Naive thymus-derived CD4-positive, alpha-beta T cell (primary cell): ENCODE data around the gene EYA2. TPM values are rescaled to one million over a fixed set of nuclear protein-coding genes. Genes with fewer than 3 reads are reported as not detected.

Experiments
- ATAC-seq: fragments of 150-1000 bp; cut with Tn5 transposase; 2 replicates; pipeline ENCODE4 v1.10.0; 2021; ENCODE audit warnings: mild to moderate bottlenecking, moderate library complexity
- CTCF ChIA-PET: fragments of 350-600 bp; sonication (Branson Sonifier 250); formaldehyde crosslinking; loops from one replicate; lab custom pipeline; 2021; ENCODE audit warnings: antibody characterized with exemption; lab: Charles Lee
- POLR2A ChIA-PET: fragments of 350-600 bp; sonication (Branson Sonifier 250); formaldehyde crosslinking; loops from one replicate; lab custom pipeline; 2021; ENCODE audit warnings: antibody characterized with exemption, inconsistent platforms; lab: Charles Lee
- DNase-seq, 9 donors: peaks; one replicate each; pipeline versions ENCODE4 v3.0.0 to v3.0.0-alpha.2; 2020 to 2022; ENCODE audit warnings: mixed read lengths in 1 of 9
- H3K27ac ChIP-seq: one replicate; pipeline ENCODE4 v1.7.0; 2013; ENCODE audit warnings: mild to moderate bottlenecking, low read depth, low read length, moderate library complexity
- H3K27me3 ChIP-seq, 2 donors: one replicate each; pipeline ENCODE4 v1.7.0; 2013; ENCODE audit warnings: low read length in 2 of 2, mild to moderate bottlenecking in 2 of 2, moderate library complexity in 2 of 2; ENCODE audit not compliant: control insufficient read depth in 2 of 2, insufficient read depth in 2 of 2
- H3K36me3 ChIP-seq, 3 experiments: 1 replicate in 2 of 3; 2 replicates in 1 of 3; pipeline ENCODE4 v1.7.0; 2013; ENCODE audit warnings: low read length in 3 of 3, mild to moderate bottlenecking in 3 of 3, moderate library complexity in 1 of 3; ENCODE audit not compliant: insufficient read depth in 3 of 3, control insufficient read depth in 2 of 3
- H3K4me1 ChIP-seq, 2 donors: one replicate each; pipeline ENCODE4 v1.7.0; 2013; ENCODE audit warnings: low read length in 2 of 2, mild to moderate bottlenecking in 2 of 2, moderate library complexity in 1 of 2; ENCODE audit not compliant: control insufficient read depth in 2 of 2, insufficient read depth in 2 of 2
- H3K4me3 ChIP-seq: 2 replicates; pipeline ENCODE4 v1.7.0; 2013; ENCODE audit warnings: mild to moderate bottlenecking, low read length
- H3K9me3 ChIP-seq, 3 experiments: 1 replicate in 2 of 3; 2 replicates in 1 of 3; pipeline ENCODE4 v1.7.0; 2013; ENCODE audit warnings: low read length in 3 of 3; ENCODE audit not compliant: control insufficient read depth in 2 of 3
- H3K27ac Mint-ChIP-seq, 9 donors: one replicate each; pipeline ENCODE4 v1.8.0; 2020 to 2022; ENCODE audit warnings: mixed read lengths in 9 of 9, mild to moderate bottlenecking in 8 of 9, moderate library complexity in 5 of 9, inconsistent platforms in 2 of 9
- H3K27me3 Mint-ChIP-seq, 5 donors: one replicate each; pipeline ENCODE4 v1.8.0; 2021 to 2022; ENCODE audit warnings: mixed read lengths in 5 of 5, mild to moderate bottlenecking in 1 of 5
- H3K36me3 Mint-ChIP-seq, 5 donors: one replicate each; pipeline ENCODE4 v1.8.0; 2020 to 2022; ENCODE audit warnings: mixed read lengths in 5 of 5, mild to moderate bottlenecking in 3 of 5, inconsistent platforms in 1 of 5
- H3K4me1 Mint-ChIP-seq, 7 donors: one replicate each; pipeline ENCODE4 v1.8.0; 2020 to 2022; ENCODE audit warnings: mixed read lengths in 7 of 7, mild to moderate bottlenecking in 3 of 7, inconsistent platforms in 1 of 7
- H3K4me3 Mint-ChIP-seq, 10 donors: one replicate each; pipeline ENCODE4 v1.8.0; 2020 to 2022; ENCODE audit warnings: mild to moderate bottlenecking in 10 of 10, mixed read lengths in 10 of 10, moderate library complexity in 6 of 10, inconsistent platforms in 2 of 10
- H3K9me3 Mint-ChIP-seq, 11 donors: one replicate each; pipeline ENCODE4 v1.8.0; 2020 to 2022; ENCODE audit warnings: mixed read lengths in 11 of 11, mild to moderate bottlenecking in 4 of 11, inconsistent platforms in 1 of 11, moderate library complexity in 1 of 11
- intact Hi-C, 2 donors: fragments of 100-400 bp; cut with micrococcal nuclease; formaldehyde crosslinking; loops; one replicate each; pipeline ENCODE4 v1.15.1; 2023
- polyA plus RNA-seq, 2 donors: library from polyadenylated mRNA; unstranded; fragments of 300-500 nt; fragmentation: Illumina TruSeq; gene quantifications; one replicate each; pipeline ENCODE4 v1.2.3, GENCODE V29; 2021
- total RNA-seq, 6 experiments: library from RNA in 5 of 6; stranded (reverse) in 5 of 6; gene quantifications; 1 replicate in 5 of 6; 2 replicates in 1 of 6; pipeline ENCODE4 v1.2.3 and lab custom pipeline; 2021 to 2026

Gene EYA2
- total and polyA plus RNA-seq, 7 experiments from 2014 or later: 0.16 TPM; not detected in 6

- Mint-ChIP-seq H3K4me3 (no peak overlapping the region), H3K4me1 (no peaks in the 10 kb centered on the region), H3K36me3 (peaks cover 0 to 3% (median 0%) of the 10 kb centered on the region in 5 donors), H3K9me3 (peaks cover 0 to 58% (median 10%) of the 10 kb centered on the region in 11 donors), H3K27me3 (peaks cover 7 to 31% (median 25%) of the 10 kb centered on the region in 5 donors), H3K27ac (no peak overlapping the region)
- H3K4me1 ChIP-seq: no peaks in the 10 kb centered on the region
- DNase-seq (no peak), ATAC-seq (no peak)
- CTCF ChIA-PET: no interaction called here
- no peak overlapping the region for H3K4me3 ChIP-seq
- no peaks in the 10 kb centered on the region for H3K36me3 ChIP-seq
- H3K27ac ChIP-seq: no peak overlapping the region
- H3K9me3 ChIP-seq: no peaks in the 10 kb centered on the region
- intact Hi-C loops: no loop called here
- POLR2A ChIA-PET: no interaction called here
- no peaks in the 10 kb centered on the region for H3K27me3 ChIP-seq
These were observed 212.1 kb downstream of the EYA2 start for GRCh38 chr20:47106786-47107185.

GRCh38 chr20:47108994-47109393 is 214.4 kb downstream of the EYA2 start:
- intact Hi-C loops: no loop called here
- CTCF ChIA-PET: no interaction called here
- ATAC-seq (no peak), DNase-seq (no peak)
- Mint-ChIP-seq H3K27me3 (peaks cover 6 to 22% (median 17%) of the 10 kb centered on the region in 5 donors), H3K4me1 (no peaks in the 10 kb centered on the region), H3K27ac (no peak overlapping the region), H3K4me3 (no peak overlapping the region), H3K9me3 (peaks cover 0 to 39% (median 4%) of the 10 kb centered on the region in 11 donors), H3K36me3 (peaks cover 0 to 3% (median 0%) of the 10 kb centered on the region in 5 donors)
- Histone ChIP-seq H3K27ac (no peak overlapping the region), H3K36me3 (no peaks in the 10 kb centered on the region), H3K9me3 (no peaks in the 10 kb centered on the region), H3K4me1 (no peaks in the 10 kb centered on the region), H3K4me3 (no peak overlapping the region), H3K27me3 (no peaks in the 10 kb centered on the region)
- POLR2A ChIA-PET: no interaction called here

GRCh38 chr20:47110819-47111218 is 216.2 kb downstream of the EYA2 start:
- H3K27ac ChIP-seq: no peak overlapping the region
- Mint-ChIP-seq H3K36me3 (peaks cover 0 to 2% (median 0%) of the 10 kb centered on the region in 5 donors), H3K4me1 (no peaks in the 10 kb centered on the region), H3K4me3 (no peak overlapping the region), H3K27me3 (peaks cover 0 to 17% (median 10%) of the 10 kb centered on the region in 5 donors), H3K27ac (no peak overlapping the region), H3K9me3 (peaks cover 0 to 30% (median 5%) of the 10 kb centered on the region in 11 donors)
- no peak for DNase-seq
- no peak overlapping the region for H3K4me3 ChIP-seq
- ChIA-PET CTCF (no interaction called here), POLR2A (no interaction called here)
- H3K4me1 ChIP-seq: no peaks in the 10 kb centered on the region
- intact Hi-C loops: no loop called here
- H3K36me3 ChIP-seq: no peaks in the 10 kb centered on the region
- no peaks in the 10 kb centered on the region for H3K27me3 ChIP-seq
- no peaks in the 10 kb centered on the region for H3K9me3 ChIP-seq
- no peak for ATAC-seq

- Mint-ChIP-seq H3K36me3 (peaks cover 0 to 4% (median 0%) of the 10 kb centered on the region in 5 donors), H3K27me3 (peaks cover 0 to 19% (median 9%) of the 10 kb centered on the region in 5 donors), H3K9me3 (peaks cover 0 to 28% (median 6%) of the 10 kb centered on the region in 11 donors), H3K4me3 (no peak overlapping the region), H3K4me1 (no peaks in the 10 kb centered on the region), H3K27ac (no peak overlapping the region)
- no peak for DNase-seq
- H3K4me3 ChIP-seq: no peak overlapping the region
- H3K27ac ChIP-seq: no peak overlapping the region
- H3K27me3 ChIP-seq: no peaks in the 10 kb centered on the region
- H3K36me3 ChIP-seq: no peaks in the 10 kb centered on the region
- H3K9me3 ChIP-seq: no peaks in the 10 kb centered on the region
- ChIA-PET CTCF (no interaction called here), POLR2A (no interaction called here)
- intact Hi-C loops: no loop called here
- no peaks in the 10 kb centered on the region for H3K4me1 ChIP-seq
- ATAC-seq: no peak
These were observed 216.9 kb downstream of the EYA2 start for GRCh38 chr20:47111576-47111975.

GRCh38 chr20:47113362-47114109 is 218.9 kb downstream of the EYA2 start:
- no peaks in the 10 kb centered on the region for H3K4me1 ChIP-seq
- Mint-ChIP-seq H3K27ac (no peak overlapping the region), H3K27me3 (peaks cover 3 to 33% (median 16%) of the 10 kb centered on the region in 5 donors), H3K4me1 (no peaks in the 10 kb centered on the region), H3K4me3 (no peak overlapping the region), H3K36me3 (peaks cover 0 to 9% (median 0%) of the 10 kb centered on the region in 5 donors), H3K9me3 (peaks cover 0 to 23% (median 6%) of the 10 kb centered on the region in 11 donors)
- H3K9me3 ChIP-seq: no peaks in the 10 kb centered on the region
- intact Hi-C loops: no loop called here
- H3K27ac ChIP-seq: no peak overlapping the region
- ChIA-PET POLR2A (no interaction called here), CTCF (no interaction called here)
- H3K27me3 ChIP-seq: no peaks in the 10 kb centered on the region
- H3K4me3 ChIP-seq: no peak overlapping the region
- no peaks in the 10 kb centered on the region for H3K36me3 ChIP-seq
- DNase-seq (no peak), ATAC-seq (no peak)

GRCh38 chr20:47115694-47116093 is 221.1 kb downstream of the EYA2 start:
- Mint-ChIP-seq H3K4me1 (no peaks in the 10 kb centered on the region), H3K4me3 (no peak overlapping the region), H3K9me3 (peaks cover 0 to 16% (median 6%) of the 10 kb centered on the region in 11 donors), H3K36me3 (peaks cover 0 to 9% (median 0%) of the 10 kb centered on the region in 5 donors), H3K27me3 (peaks cover 13 to 48% (median 22%) of the 10 kb centered on the region in 5 donors), H3K27ac (no peak overlapping the region)
- Histone ChIP-seq H3K27me3 (no peaks in the 10 kb centered on the region), H3K9me3 (no peaks in the 10 kb centered on the region), H3K4me1 (no peaks in the 10 kb centered on the region), H3K4me3 (no peak overlapping the region), H3K27ac (no peak overlapping the region), H3K36me3 (no peaks in the 10 kb centered on the region)
- POLR2A ChIA-PET: no interaction called here
- intact Hi-C loops: no loop called here
- CTCF ChIA-PET: no interaction called here
- ATAC-seq (no peak), DNase-seq (no peak)

- H3K4me3 Mint-ChIP-seq: no peak overlapping the region
- ATAC-seq: no peak
- H3K27ac ChIP-seq: no peak overlapping the region
- H3K27ac Mint-ChIP-seq: no peak overlapping the region
- H3K9me3 ChIP-seq: no peaks in the 10 kb centered on the region
- H3K27me3 ChIP-seq: no peaks in the 10 kb centered on the region
- peaks cover 0 to 9% (median 0%) of the 10 kb centered on the region in 5 donors for H3K36me3 Mint-ChIP-seq
- H3K27me3 Mint-ChIP-seq: peaks cover 13 to 48% (median 22%) of the 10 kb centered on the region in 5 donors
- no peaks in the 10 kb centered on the region for H3K4me1 Mint-ChIP-seq
- H3K4me1 ChIP-seq: no peaks in the 10 kb centered on the region
- no peak overlapping the region for H3K4me3 ChIP-seq
- DNase-seq: no peak
- no peaks in the 10 kb centered on the region for H3K36me3 ChIP-seq
- CTCF ChIA-PET: interaction anchor here (1.0 kb wide), 1 partner anchor 64 kb away, joined by 3 read pairs; no protein-coding TSS in a partner anchor
- intact Hi-C loops: no loop called here
- H3K9me3 Mint-ChIP-seq: peaks cover 0 to 8% (median 2%) of the 10 kb centered on the region in 11 donors
- POLR2A ChIA-PET: no interaction called here
These were observed 222.7 kb downstream of the EYA2 start for GRCh38 chr20:47117371-47117770.
